Measurements from ENCODE around the gene SMIM20.

SMIM20 gene

DNA sequence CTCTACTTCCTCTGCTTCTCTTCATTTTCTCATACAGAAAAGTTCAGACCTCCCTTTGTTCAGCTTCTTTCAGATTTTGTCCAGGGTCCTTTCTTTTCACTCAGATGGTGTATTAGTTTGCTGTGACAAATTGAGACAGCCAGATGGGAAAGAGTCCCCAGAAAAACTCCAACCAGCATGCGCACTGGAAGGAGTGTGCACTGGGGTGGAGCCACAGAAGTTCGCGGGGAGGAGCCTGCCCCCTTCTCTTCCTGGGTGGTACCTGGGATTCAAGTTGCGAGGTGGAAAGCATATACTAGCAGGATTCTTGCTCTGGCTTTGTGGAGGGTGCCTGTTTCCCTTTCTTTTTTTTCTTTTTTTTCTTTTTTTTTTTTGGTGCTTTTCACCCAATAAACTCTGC, 51.6 kb downstream of the SMIM20 start:
- DNase-seq: no peak

DNA sequence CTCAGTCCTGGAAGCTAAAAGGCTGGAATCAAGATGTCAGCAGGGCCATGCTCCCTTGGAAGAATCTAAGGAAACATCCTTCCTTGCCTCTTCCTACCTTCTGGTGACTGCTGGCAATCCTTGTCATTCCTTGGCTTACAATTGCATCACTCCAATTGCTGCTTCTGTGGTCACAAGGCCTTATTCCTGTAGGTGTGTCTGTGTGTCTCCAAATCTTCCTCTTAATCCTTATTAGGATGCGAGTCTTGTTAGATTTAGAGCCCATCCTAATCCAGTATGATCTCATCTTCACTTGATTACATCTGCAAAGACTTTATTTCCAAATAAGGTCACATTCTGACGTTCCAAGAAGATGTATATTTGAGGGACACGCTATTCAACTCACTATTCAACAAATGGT, 52.2 kb downstream of the SMIM20 start:
- DNase-seq: no peak

DNA sequence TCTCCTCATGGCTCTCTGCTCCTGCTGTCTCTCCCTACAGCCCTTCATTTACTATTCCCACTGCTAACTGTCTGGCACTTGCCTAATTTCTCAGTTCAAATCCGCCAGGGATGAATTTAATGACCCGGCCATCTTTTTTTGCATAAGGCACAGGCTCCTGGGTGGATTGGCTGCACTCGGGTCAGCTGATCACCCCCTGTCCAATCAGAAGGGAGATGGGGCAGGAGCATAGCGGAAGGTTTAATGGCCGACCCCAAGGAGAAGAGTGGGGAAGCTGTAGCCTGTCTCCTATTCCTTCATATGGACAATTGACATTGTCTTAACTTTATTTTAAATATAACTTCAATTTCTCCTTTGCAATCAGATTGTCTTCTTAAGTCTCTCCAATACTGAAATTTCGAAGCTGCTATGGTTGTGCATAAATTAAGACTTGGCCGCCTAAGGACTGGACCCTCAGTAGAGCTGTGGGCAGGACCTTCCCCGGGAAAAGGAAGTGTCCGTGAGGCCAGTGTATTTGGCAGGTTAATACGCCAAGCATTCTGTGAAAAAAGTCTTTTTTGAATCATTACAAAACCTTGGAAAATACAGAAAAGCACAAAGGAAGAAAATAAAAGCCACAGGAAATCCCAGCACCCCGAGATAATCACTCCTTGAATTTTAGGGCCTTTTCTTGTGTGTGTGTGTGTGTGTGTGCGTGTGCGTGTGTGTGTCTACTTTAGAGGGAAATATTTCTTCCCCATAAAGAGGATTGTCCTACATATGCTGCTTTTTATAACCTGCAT, 55.5 kb downstream of the SMIM20 start:
- DNase-seq: no peak

DNA sequence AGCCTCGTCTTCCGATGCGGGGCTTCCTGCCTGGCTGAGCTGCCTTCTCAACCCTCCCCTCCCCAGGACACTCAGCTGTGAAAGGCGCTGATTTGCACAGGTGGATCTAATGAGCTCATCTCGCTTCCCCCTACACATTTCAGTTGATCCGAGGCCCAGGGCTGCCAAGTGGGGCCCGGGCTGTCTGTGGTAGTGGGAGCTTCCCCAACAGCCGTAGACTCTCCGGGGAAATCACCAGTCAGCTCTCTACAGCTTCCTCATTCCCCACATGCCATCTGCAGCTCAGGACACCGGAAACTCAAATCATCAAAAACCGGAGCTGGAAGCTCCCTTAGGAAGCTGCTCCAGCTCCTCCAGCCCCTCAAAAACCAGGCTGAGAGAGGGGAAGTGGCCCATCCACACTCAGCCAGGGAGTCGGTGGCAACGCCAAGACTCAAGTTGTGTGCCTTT, 56.2 kb downstream of the SMIM20 start:
- DNase-seq: no peak

DNA sequence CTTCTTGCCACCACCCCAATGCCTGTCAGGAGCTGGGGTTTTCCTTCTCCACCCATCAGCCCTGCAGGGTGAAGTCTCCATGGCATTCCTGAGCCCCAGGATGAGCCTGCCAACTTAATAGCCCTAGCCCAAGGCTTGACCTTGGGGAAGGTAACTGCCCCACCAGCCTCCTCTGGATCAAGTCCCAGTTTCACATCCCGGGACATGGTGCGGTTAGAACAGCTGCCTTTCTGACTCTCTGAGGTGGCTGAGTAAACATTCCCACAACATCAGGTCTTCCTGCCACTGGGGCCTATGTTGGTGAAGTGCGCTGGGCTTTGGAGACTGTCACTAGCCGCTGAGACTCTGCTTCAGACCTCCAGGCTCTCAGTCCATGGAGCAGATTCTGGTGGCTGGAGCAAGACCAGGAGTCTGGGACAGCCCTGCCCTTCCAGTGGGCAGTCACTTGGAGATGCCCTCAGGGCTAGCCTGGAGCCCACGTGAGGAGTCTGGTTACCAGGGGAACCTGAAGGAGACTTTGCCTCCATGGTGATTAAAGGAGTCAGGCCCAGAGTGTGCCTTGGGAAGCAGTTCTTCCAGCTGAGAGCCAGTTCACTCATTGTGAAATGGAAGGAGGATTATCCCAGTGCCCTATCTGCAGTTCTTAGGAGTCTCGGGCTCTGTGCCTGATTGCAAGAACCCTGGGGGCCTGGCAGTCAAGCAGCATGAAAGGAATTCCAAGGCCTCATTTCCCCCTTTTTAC, 56.8 kb downstream of the SMIM20 start:
- DNase-seq: no peak

DNA sequence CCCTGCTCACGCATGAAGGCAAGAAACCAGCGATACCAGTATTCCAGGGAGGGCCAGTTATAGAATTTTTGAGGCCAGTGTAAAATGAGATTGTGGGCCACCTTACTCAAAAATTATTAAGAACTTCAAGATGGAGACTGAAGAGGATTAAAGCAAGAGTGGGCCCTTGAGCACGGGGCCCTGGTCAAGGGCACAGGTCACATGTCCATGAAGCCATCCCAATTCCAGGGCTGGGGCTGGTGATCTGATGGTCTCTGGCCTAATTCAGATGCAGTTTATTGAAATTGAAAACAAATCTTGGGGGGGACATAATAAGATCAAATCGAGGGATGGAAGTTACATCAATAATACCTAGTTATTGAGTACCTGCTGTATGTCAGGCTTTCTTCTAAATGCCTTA, 58.3 kb downstream of the SMIM20 start:
- no peak for DNase-seq

DNA sequence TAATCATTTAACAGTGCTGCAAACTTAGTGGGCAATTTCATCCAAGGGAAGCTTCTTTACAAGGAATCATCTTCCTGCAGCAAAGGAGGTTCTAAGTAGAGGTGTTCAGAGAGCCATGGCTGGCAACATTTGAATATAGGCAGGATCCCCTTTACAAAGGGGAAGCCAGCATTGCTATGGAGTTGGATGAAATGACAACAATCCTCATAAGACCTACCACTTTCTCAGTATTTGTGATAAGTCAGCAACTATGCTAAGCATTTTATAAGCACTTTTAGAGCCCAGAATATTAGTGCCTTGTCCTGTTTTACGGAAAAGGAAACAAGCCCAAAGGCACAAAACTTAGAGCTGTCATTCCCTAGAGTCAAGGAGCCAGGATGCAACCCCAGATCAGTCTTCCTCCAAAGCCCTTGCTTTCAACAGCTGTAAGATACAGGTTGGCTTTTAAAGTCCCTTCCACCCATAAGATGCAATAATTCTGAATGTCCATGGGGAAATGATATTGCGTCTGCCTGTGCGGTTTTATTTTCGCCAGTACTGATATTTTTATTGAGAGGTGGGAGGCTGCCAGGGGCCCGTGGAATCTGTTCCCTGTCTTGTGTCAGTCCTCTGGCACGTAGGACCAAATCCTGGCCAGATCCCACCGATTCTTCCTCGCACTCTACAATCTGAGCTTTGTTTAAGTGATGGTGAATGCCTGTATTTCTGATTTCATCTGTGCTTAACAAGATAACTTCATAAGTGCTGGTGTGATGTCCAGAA, 59.1 kb downstream of the SMIM20 start:
- DNase-seq: no peak

DNA sequence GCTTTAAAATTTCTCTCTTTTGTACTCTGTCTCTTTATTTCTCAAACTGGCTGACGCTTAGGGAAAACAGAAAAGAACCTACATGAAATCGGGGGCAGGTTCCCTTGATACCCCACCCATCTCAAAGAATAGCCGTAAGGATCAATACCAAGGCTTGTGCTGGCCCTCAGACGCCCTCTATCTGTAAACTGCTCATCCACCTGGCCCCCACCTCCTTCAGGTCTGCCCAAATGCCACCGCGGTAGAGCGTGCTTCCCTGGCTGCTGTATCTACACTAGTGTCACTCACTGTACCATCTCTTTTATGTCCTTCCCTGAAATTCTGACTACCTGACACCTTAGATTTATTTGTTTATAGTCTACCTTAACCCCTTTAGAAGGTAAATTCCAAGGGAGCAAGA, 62.8 kb downstream of the SMIM20 start:
- no peak for DNase-seq

DNA sequence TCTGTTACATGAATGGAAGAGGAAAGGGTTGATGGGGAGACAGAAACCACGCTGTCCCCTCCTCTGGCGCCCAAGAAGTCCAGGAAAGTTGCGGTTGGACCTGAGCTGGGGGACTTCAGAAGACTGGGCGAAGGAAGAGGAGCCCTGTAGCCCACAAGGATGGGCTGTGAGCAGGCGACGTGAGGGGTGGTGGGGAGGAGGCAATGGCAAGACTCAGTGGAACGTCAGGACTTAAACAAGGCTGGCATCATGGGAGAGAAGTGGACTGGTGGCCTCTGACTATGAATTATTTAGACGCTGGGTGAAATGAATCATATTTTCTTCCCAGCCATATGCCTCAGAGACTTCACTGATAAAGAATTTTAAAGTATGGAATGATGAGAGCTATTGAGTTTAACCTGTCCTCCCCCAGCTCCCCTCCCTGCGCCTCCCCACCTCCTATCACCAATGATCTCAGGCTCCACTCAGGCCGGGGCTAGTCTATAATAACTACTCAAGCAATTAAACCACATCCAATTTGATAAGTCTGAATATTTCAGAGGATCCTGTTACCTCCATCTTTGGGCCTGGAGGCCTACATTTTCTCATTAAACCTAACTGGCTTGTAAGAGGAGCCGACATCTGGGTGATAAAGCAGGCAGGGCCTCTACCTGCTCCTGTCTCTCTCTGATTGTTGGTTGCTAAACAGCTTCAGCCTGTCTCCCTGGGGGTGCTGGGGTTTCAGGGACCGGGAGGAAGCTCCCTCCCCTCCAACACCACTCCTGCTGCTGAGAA, 63.6 kb downstream of the SMIM20 start:
- no peak for DNase-seq

DNA sequence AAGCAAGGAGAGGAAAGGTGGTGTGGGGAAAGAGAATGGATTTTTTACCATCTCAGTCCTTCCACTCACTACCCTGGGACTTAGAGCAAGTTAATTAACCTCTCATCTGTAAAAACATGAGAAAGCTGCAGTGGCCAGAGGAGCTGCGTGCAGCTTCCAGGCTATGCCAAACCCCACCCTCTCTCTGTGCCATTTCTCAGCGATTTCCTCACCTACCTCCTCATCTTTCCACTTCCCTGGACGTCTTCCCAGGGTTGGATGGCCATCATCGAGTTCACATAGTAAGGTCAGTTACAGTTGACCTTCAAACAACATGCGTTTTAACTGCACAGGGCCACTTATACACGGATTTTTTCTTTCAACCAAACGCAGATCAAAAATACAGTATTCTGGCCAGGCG, 64.3 kb downstream of the SMIM20 start:
- DNase-seq: no peak
